Spleen (tissue), 11 donors: ENCODE measurements around the gene MYD88. TPM values are rescaled to one million over a fixed set of nuclear protein-coding genes. Genes with fewer than 3 reads are reported as not detected.
"Not testable (repeated sequence)": the region's sequence is repeated elsewhere in the genome, so short reads cannot be mapped to it uniquely, and the experiment has no call there.

Experiments used
- DNase-seq: peaks from one replicate; pipeline ENCODE4 v3.0.0-alpha.2; 2020
- H3K27ac ChIP-seq, 8 donors: fragments of 200-600 bp; sonication (generic) in 7 of 8; 1 replicate in 4 of 8; 2 replicates in 4 of 8; pipeline versions ENCODE4 v1.5.0 to v1.8.0; 2016 to 2021; ENCODE audit warnings: inconsistent platforms in 4 of 8, mild to moderate bottlenecking in 4 of 8, moderate library complexity in 1 of 8
- H3K27me3 ChIP-seq, 7 donors: fragments of 200-600 bp; sonication (generic) in 6 of 7; replicated peaks in 1 of 7; 1 replicate in 4 of 7; 2 replicates in 3 of 7; pipeline versions ENCODE4 v1.5.0 to v1.8.0; 2016 to 2021; ENCODE audit warnings: inconsistent platforms in 3 of 7, mild to moderate bottlenecking in 1 of 7
- H3K36me3 ChIP-seq, 6 donors: fragments of 200-600 bp; sonication (generic) in 5 of 6; 1 replicate in 4 of 6; 2 replicates in 2 of 6; pipeline versions ENCODE4 v1.5.0 to v1.8.0; 2016 to 2021; ENCODE audit warnings: inconsistent platforms in 2 of 6
- H3K4me1 ChIP-seq, 6 donors: fragments of 200-600 bp; sonication (generic) in 5 of 6; 1 replicate in 3 of 6; 2 replicates in 3 of 6; pipeline versions ENCODE4 v1.5.0 to v1.8.0; 2016 to 2021; ENCODE audit warnings: inconsistent platforms in 3 of 6
- H3K4me3 ChIP-seq, 8 donors: fragments of 200-600 bp; sonication (generic) in 7 of 8; 1 replicate in 4 of 8; 2 replicates in 4 of 8; pipeline versions ENCODE4 v1.5.0 to v1.8.0; 2016 to 2021; ENCODE audit warnings: inconsistent platforms in 4 of 8, mild to moderate bottlenecking in 4 of 8, moderate library complexity in 2 of 8
- H3K9me3 ChIP-seq, 8 donors: fragments of 200-600 bp; sonication (generic) in 7 of 8; 1 replicate in 4 of 8; 2 replicates in 4 of 8; pipeline versions ENCODE4 v1.5.0 to v1.8.0; 2016 to 2021; ENCODE audit warnings: inconsistent platforms in 4 of 8
- CTCF ChIP-seq, 11 experiments: fragments of 200-600 bp in 7 of 11; fragments of 450-650 bp in 4 of 11; sonication (generic) in 4 of 11; IDR thresholded peaks in 8 of 11; conservative IDR thresholded peaks in 3 of 11; 1 replicate in 7 of 11; 2 replicates in 4 of 11; pipeline versions ENCODE4 v1.4.0 to v1.8.0; 2016 to 2021; ENCODE audit warnings: antibody characterized with exemption in 11 of 11, inconsistent platforms in 4 of 11, mild to moderate bottlenecking in 1 of 11
- POLR2A ChIP-seq, 3 donors: fragments of 450-650 bp; IDR thresholded peaks; one replicate each; pipeline ENCODE4 v1.5.1; 2017; ENCODE audit warnings: antibody characterized with exemption in 3 of 3, mild to moderate bottlenecking in 1 of 3
- POLR2AphosphoS5 ChIP-seq, 3 donors: sonication (generic); formaldehyde crosslinking; IDR thresholded peaks; one replicate each; pipeline ENCODE4 v1.5.1; 2017; ENCODE audit warnings: antibody characterized with exemption in 3 of 3
- WGBS, 5 donors: extraction: QIAGEN DNeasy Blood & Tissue Kit in 3 of 5; methylation state at CpG; one replicate each; pipeline versions ENCODE4 v1.1.5 to v1.1.7; 2013 to 2018; 5-methylcytosine and 5-hydroxymethylcytosine counted together
- intact Hi-C: fragments of 100-400 bp; cut with DNase I; formaldehyde crosslinking; loops from one replicate; pipeline ENCODE4 v1.15.0; 2023; ENCODE audit warnings: low total_unique reads
- polyA plus RNA-seq, 3 donors: library from polyadenylated mRNA; stranded (reverse); fragments of 200-250 nt; gene quantifications; one replicate each; pipeline ENCODE4 v1.2.1, GENCODE V29; 2013
- total RNA-seq, 7 donors: library from RNA; depleted of rRNA in 3 of 7; stranded (reverse); fragments of >200 nt in 3 of 7; fragmentation: NEBNext Ultra II Directional in 4 of 7; extraction: Animal tissue kit (Norgen Biotek cat#: 25700) in 4 of 7; gene quantifications; one replicate each; pipeline versions ENCODE4 v1.1.0 to v1.2.1, GENCODE V29; 2016 to 2021
- donor health status: healthy with polysubstance abuse.
- donor health status: DM: no; HTN: no; CAD: no; lungs with moderate emphysema.
- donor health status: DM: no; HTN: no; CAD: no.
- donor health status: Bipolar disorder and iron deficiency.
- donor health status: healthy.
- donor health status: DM: no; HTN: no; CAD: no.
- donor health status: DM: yes; HTN: yes; CAD: no.

Gene MYD88
- total and polyA plus RNA-seq, 10 donors, result 38.8 to 146 (median 73.1) TPM

- 76 to 91% (median 84%) methylated on average over 3 of the region's 3 CpGs for WGBS, 5 donors
- intact Hi-C loops, result no loop called here
- no peak overlapping the region for H3K27ac ChIP-seq
Measured at GRCh38 chr3:38133209-38133556, 5.3 kb upstream of the MYD88 start.

DNA sequence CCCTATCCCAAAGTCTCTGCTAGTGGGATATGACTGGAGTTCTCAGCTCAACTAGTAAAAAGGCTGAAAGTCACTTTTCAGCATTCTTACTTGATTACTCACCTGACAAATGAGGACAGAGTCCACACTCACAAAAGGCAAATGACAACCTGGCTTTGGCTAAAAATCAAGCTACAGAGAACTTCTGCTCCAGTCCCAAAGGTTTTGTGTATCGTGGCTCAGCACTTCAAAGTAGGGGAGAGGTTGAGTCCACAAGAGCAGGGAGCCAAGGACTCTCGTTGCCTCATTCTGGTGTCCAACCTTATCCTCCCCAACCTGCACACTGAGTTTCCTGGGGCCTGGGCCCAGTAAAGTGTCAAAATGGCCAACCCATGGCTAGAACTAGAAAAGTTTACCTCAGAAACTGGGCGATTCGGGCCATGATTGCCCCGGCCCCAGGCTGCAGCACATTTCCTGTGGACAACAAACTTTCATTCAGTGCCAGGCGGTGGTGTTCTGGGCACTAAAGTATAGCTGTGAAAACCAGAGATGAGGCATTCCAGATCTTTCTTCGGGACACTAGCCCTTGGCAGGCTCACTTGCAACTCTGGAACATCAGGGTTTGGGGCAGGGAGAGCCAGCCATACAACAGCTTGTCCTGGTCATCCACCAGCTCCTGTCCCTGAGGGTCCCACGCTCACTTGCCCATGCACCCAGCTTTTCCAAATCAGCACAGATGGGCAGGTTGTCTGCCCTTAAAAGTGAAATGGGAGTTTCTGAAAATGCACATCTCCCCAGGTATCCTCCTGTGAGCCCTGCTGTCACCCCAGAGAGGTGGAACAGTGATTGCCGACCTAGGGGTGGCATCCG lies 4.7 kb upstream of the MYD88 start:
- Histone ChIP-seq H3K4me1 (peaks cover 21 to 86% (median 47%) of the 10 kb centered on the region in 6 donors), H3K4me3 (no peak overlapping the region), H3K36me3 (peaks cover 3 to 65% (median 57%) of the 10 kb centered on the region in 6 donors), H3K27me3 (no peaks in the 10 kb centered on the region), H3K9me3 (no peaks in the 10 kb centered on the region), H3K27ac (no peak overlapping the region)
- DNase-seq, result no peak
- 90 to 96% (median 93%) methylated on average over 10 of the region's 10 CpGs for whole genome bisulfite sequencing, 5 donors
- intact Hi-C loops, result no loop called here
- TF ChIP-seq CTCF (IDR thresholded peaks at IDR 0.05 in 8 of 11, conservative IDR thresholded peaks at IDR 0.05 in 3 of 11) (no peak), POLR2A (IDR thresholded peaks at IDR 0.05) (no peak), POLR2AphosphoS5 (IDR thresholded peaks at IDR 0.05) (no peak)

More at GRCh38 chr3:38133209-38133556, 5.3 kb upstream of the MYD88 start:
- TF ChIP-seq POLR2A (IDR thresholded peaks at IDR 0.05), result no peak
- no peak for TF ChIP-seq POLR2AphosphoS5 (IDR thresholded peaks at IDR 0.05)
- no peak overlapping the region for H3K4me3 ChIP-seq
- H3K4me1 ChIP-seq, result peaks cover 21 to 87% (median 50%) of the 10 kb centered on the region in 6 donors
- H3K27me3 ChIP-seq, result no peaks in the 10 kb centered on the region
- DNase-seq, result no peak
- no peaks in the 10 kb centered on the region for H3K9me3 ChIP-seq
- peaks cover 3 to 71% (median 63%) of the 10 kb centered on the region in 6 donors for H3K36me3 ChIP-seq

- H3K9me3 ChIP-seq, intact Hi-C loops, H3K27me3 ChIP-seq, DNase-seq: not testable (repeated sequence)
- H3K27ac ChIP-seq, result peak overlapping the region in 2 of 8 donors; percentile 93 to 95
- 91 to 94% (median 93%) methylated on average over 10 of the region's 10 CpGs for WGBS, 5 donors
- peaks cover 23 to 87% (median 52%) of the 10 kb centered on the region in 6 donors for H3K4me1 ChIP-seq
- peaks cover 3 to 57% (median 48%) of the 10 kb centered on the region in 6 donors for H3K36me3 ChIP-seq
- peak overlapping the region in 1 of 8 donors; percentile 91 for H3K4me3 ChIP-seq
Measured at GRCh38 chr3:38134517-38135143, 3.8 kb upstream of the MYD88 start.

GRCh38 chr3:38135621-38136277 lies 2.7 kb upstream of the MYD88 start:
- intact Hi-C loops, H3K9me3 ChIP-seq, DNase-seq, H3K27me3 ChIP-seq: not testable (repeated sequence)
- Histone ChIP-seq H3K27ac (peak overlapping the region; percentile 75 to 97 (median 96)), H3K4me3 (peak overlapping the region; percentile 82 to 99 (median 96)), H3K36me3 (peaks cover 3 to 55% (median 43%) of the 10 kb centered on the region in 6 donors), H3K4me1 (peaks cover 30 to 88% (median 60%) of the 10 kb centered on the region in 6 donors)
- WGBS, 5 donors, result 31 to 40% (median 35%) methylated on average over 10 of the region's 10 CpGs

DNA sequence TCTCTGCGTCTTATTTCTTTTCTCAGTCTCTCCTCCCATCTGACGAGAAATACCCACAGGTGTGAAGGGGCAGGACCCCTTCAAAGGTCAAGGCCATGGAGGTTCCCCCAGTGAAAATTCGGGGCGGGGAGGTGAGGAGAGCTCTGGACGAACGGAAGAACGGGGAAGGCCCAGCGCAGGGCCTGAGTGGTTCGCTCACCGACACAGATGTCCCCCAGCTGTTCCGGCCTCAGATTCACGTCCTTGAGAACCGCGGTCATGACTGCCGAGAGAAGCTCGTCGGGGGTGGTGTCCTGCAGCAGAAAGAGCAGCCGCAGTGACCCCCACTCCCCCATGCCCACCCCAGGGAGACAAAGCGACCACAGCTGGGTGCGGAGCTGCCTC lies 2.1 kb upstream of the MYD88 start:
- H3K4me3 ChIP-seq, result peak overlapping the region; percentile 82 to 99 (median 96)
- H3K4me1 ChIP-seq, result peaks cover 30 to 88% (median 63%) of the 10 kb centered on the region in 6 donors
- H3K36me3 ChIP-seq, result peaks cover 3 to 55% (median 45%) of the 10 kb centered on the region in 6 donors
- H3K27ac ChIP-seq, result peak overlapping the region; percentile 75 to 97 (median 96)
- no peak for DNase-seq
- TF ChIP-seq POLR2A (IDR thresholded peaks at IDR 0.05) (no peak), CTCF (IDR thresholded peaks at IDR 0.05 in 8 of 11, conservative IDR thresholded peaks at IDR 0.05 in 3 of 11) (no peak), POLR2AphosphoS5 (IDR thresholded peaks at IDR 0.05) (no peak)
- intact Hi-C loops, result no loop called here
- 0 to 1% (median 0%) methylated on average over 11 to 20 of the region's 20 CpGs for WGBS, 5 donors
- no peaks in the 10 kb centered on the region for H3K27me3 ChIP-seq
- no peaks in the 10 kb centered on the region for H3K9me3 ChIP-seq
